GM12872 (cell line): ENCODE data around the gene NIN.

Experiments used
- CTCF ChIP-seq: IDR thresholded peaks from 3 replicates; pipeline ENCODE4 v1.5.1; 2011; ENCODE audit warnings: low read depth, mild to moderate bottlenecking, low read length, moderate library complexity; ENCODE audit not compliant: insufficient read depth

Gene NIN

GRCh38 chr14:50734950-50735695 lies 95.8 kb downstream of the NIN start:
- no peak for TF ChIP-seq CTCF

- TF ChIP-seq CTCF, result no peak
These were observed 97.5 kb downstream of the NIN start for GRCh38 chr14:50733494-50733893.

- no peak for TF ChIP-seq CTCF
These were observed 102.1 kb downstream of the NIN start for GRCh38 chr14:50728836-50729235.

- TF ChIP-seq CTCF, result no peak
These were observed 104.4 kb downstream of the NIN start for GRCh38 chr14:50726372-50727107.

- no peak for TF ChIP-seq CTCF
These were observed 105.2 kb downstream of the NIN start for GRCh38 chr14:50725761-50726160.

GRCh38 chr14:50719911-50720759 lies 110.8 kb downstream of the NIN start:
- TF ChIP-seq CTCF, result no peak

- TF ChIP-seq CTCF, result no peak
These were observed 112.0 kb downstream of the NIN start for GRCh38 chr14:50718949-50719348.
